Thoracic aorta endothelial cell (primary cell): ENCODE measurements around the gene SPINK6. TPM values are rescaled to one million over a fixed set of nuclear protein-coding genes. Genes with fewer than 3 reads are reported as not detected.

Source experiments
- small RNA-seq: library from RNA; depleted of rRNA; stranded (forward); fragments of <200 nt; gene quantifications from one replicate; pipeline ENCODE3, GENCODE V24; 2012
- total RNA-seq: library from RNA; depleted of rRNA; stranded (reverse); fragments of >200 nt; gene quantifications from 2 replicates; pipeline ENCODE4 v1.2.3, GENCODE V29; 2012

Gene SPINK6, protein sequence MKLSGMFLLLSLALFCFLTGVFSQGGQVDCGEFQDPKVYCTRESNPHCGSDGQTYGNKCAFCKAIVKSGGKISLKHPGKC
- total RNA-seq, result not detected in 2 replicates

DNA sequence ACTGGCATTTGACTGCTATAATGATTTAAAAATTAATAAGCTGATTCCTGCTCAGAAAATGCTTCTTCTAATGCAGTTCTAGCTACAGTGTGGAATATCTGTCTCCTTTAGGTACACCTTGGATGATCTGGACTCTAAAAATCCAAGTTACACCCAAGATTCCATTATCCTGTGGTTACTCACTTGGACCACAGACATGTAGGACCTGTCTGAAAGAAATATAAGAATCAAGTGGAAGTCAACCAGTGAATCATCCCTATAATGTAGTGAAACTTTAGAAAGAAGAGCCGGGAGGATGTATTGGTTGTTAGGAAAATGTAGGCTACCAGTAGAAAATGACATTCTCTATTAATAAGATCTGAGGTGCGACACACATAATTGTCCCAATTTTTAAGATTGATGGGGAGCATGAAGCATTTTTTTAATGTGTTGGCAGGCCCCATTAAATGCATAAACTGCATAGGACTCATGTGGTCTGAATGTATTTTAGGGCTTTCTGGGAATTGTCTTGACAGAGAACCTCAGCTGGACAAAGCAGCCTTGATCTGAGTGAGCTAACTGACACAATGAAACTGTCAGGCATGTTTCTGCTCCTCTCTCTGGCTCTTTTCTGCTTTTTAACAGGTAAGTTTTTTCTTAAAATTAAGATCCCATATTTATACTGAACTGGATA lies at the start of gene SPINK6:
SPINK6 (plus strand) TSS at position 512 of the 673 bp plus-strand sequence; CDS start at position 567, 55 bp downstream.

DNA sequence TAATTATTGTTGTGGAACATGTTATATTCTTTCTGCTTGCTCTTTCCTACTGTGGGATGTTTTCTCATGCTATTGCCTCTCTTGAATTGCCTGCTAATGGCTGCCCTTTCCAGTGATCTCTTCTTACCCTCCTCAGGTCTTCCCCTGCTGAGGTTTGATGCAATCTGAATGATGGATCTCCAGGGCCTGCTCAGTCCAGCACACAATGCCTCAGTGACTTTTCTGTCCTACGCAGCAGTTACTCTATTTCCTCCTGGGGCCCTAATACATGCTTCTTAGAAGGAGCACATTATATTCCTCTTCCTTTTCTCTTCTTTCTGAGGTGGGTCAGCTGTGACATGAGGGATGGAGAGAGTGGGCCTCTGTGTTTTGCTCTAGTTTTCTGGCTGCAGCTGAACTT lies 34.6 kb upstream of the SPINK6 start, which contains the start of gene SPINK14:
SPINK14 (plus strand) TSS at position 301 of the 400 bp plus-strand sequence. CDS start 1,187 bp downstream, outside the sequence.

DNA sequence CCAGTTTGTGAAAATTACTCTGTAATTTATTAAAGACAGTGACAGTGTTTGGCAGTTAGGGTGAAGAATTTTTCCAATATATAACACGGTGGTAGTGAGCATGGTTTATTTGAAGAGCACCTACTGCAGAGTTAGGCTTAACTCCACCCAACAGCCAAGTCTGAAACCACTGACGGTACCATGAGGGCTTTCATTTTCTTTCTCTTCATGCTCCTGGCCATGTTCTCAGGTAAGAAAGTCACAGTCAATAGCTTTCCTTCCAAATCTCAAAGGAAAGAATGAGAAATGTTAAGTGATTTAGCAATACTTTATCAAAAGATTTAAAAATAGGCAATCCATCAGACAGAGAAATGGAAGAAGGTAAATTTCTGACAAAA lies 35.6 kb downstream of the SPINK6 start, which contains the start of gene MARCOL:
MARCOL (plus strand) TSS at position 108 of the 377 bp plus-strand sequence; CDS start at position 181, 73 bp downstream.

Small RNA genes lying within 50 kb of the gene (small RNA-seq; reads per million reads assigned to genes)
- gene HMGN1P16, result not detected

Other genes with a start within 250 kb of the SPINK6 start
- 0.13 and 0.29 TPM in 2 replicates for gene SPINK5, start 139.1 kb upstream of the SPINK6 start, total RNA-seq
- not detected in 2 replicates for gene SPINK14, start 34.5 kb upstream of the SPINK6 start, total RNA-seq
- gene MARCOL, start 35.5 kb downstream of the SPINK6 start, total RNA-seq, result not detected in 2 replicates
- gene SPINK13, start 65.8 kb downstream of the SPINK6 start, total RNA-seq, result not detected in 2 replicates
- gene SPINK7, start 109.4 kb downstream of the SPINK6 start, total RNA-seq, result not detected in 2 replicates
- gene SPINK9, start 132.5 kb downstream of the SPINK6 start, total RNA-seq, result not detected in 2 replicates
- 87.9 and 111 TPM in 2 replicates for gene FBXO38, start 180.9 kb downstream of the SPINK6 start, total RNA-seq